DOHH2 (cell line): ENCODE measurements around the gene HOXB8.

Experiments
- CTCF ChIP-seq: fragments of 200-600 bp; sonication (generic); IDR thresholded peaks from one replicate; pipeline ENCODE4 v1.5.1; 2014; ENCODE audit warnings: antibody characterized with exemption, mild to moderate bottlenecking, low read depth, low read length; ENCODE audit not compliant: poor library complexity, severe bottlenecking
- EZH2phosphoT487 ChIP-seq: fragments of 200-600 bp; sonication (generic); IDR thresholded peaks from 2 replicates; pipeline ENCODE4 v1.6.1; 2017; ENCODE audit warnings: borderline replicate concordance, mild to moderate bottlenecking, antibody characterized with exemption, low read length, moderate library complexity, mixed read lengths

GRCh38 chr17:48597778-48598631, 17.1 kb downstream of the HOXB8 start:
- no peak for TF ChIP-seq CTCF
- TF ChIP-seq EZH2phosphoT487 = peak; percentile 98
